ENCODE measurements around the gene PCSK9. TPM values are rescaled to one million over a fixed set of nuclear protein-coding genes. Genes with fewer than 3 reads are reported as not detected.

PCSK9 gene
- total RNA-seq, 1 donor from 2014 or later, result 0.07 TPM

DNA sequence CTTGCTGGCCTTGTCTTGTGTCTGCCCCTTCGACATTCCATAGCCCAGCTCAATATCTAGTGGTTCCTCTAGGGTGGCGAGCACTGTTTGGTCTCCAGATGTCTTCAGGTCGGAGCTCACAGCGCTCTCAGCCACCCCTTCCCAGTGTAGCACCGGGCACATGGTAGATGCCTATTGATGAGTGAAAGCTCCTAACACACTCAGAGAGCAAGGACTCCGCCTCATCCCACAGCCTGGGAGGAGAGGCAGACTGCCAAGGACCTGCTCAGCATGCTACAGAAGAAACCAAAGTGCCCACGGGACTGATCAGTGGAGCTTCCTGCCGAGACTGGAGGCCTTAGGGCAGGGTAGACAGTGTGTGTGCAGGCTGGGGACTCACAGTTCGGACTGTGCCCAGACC is 10.9 kb downstream of the PCSK9 start:
- no peak overlapping the region for H3K4me3 Mint-ChIP-seq (ENCODE audit: low read depth)
- peaks cover 1% of the 10 kb centered on the region for H3K27me3 Mint-ChIP-seq (ENCODE audit: low read depth)
- H3K4me1 Mint-ChIP-seq (ENCODE audit: low read depth), result no peaks in the 10 kb centered on the region
- H3K9me3 Mint-ChIP-seq, result no peaks in the 10 kb centered on the region
- intact Hi-C loops (cut with micrococcal nuclease), result no loop called here
- no peak overlapping the region for H3K27ac Mint-ChIP-seq
- no peak for DNase-seq (ENCODE audit: low spot score)
- no peaks in the 10 kb centered on the region for H3K36me3 Mint-ChIP-seq (ENCODE audit: low read depth)

GRCh38 chr1:55051169-55051568 is 11.8 kb downstream of the PCSK9 start:
- Mint-ChIP-seq H3K27me3 (ENCODE audit: low read depth) (peaks cover 1% of the 10 kb centered on the region), H3K9me3 (no peaks in the 10 kb centered on the region), H3K27ac (no peak overlapping the region), H3K4me1 (ENCODE audit: low read depth) (no peaks in the 10 kb centered on the region), H3K36me3 (ENCODE audit: low read depth) (no peaks in the 10 kb centered on the region), H3K4me3 (ENCODE audit: low read depth) (no peak overlapping the region)
- DNase-seq (ENCODE audit: low spot score), result no peak
- intact Hi-C loops (cut with micrococcal nuclease), result no loop called here

GRCh38 chr1:55051621-55052020 is 12.3 kb downstream of the PCSK9 start:
- peaks cover 1% of the 10 kb centered on the region for H3K27me3 Mint-ChIP-seq (ENCODE audit: low read depth)
- H3K4me3 Mint-ChIP-seq (ENCODE audit: low read depth), result no peak overlapping the region
- intact Hi-C loops (cut with micrococcal nuclease), result no loop called here
- H3K4me1 Mint-ChIP-seq (ENCODE audit: low read depth), result no peaks in the 10 kb centered on the region
- no peaks in the 10 kb centered on the region for H3K36me3 Mint-ChIP-seq (ENCODE audit: low read depth)
- H3K27ac Mint-ChIP-seq, result no peak overlapping the region
- DNase-seq (ENCODE audit: low spot score), result no peak
- H3K9me3 Mint-ChIP-seq, result no peaks in the 10 kb centered on the region

GRCh38 chr1:55052221-55053142 is 13.1 kb downstream of the PCSK9 start:
- Mint-ChIP-seq H3K27me3 (ENCODE audit: low read depth) (no peaks in the 10 kb centered on the region), H3K9me3 (no peaks in the 10 kb centered on the region), H3K36me3 (ENCODE audit: low read depth) (no peaks in the 10 kb centered on the region), H3K27ac (no peak overlapping the region), H3K4me3 (ENCODE audit: low read depth) (no peak overlapping the region), H3K4me1 (ENCODE audit: low read depth) (no peaks in the 10 kb centered on the region)
- intact Hi-C loops (cut with micrococcal nuclease), result no loop called here
- DNase-seq (ENCODE audit: low spot score), result no peak

DNA sequence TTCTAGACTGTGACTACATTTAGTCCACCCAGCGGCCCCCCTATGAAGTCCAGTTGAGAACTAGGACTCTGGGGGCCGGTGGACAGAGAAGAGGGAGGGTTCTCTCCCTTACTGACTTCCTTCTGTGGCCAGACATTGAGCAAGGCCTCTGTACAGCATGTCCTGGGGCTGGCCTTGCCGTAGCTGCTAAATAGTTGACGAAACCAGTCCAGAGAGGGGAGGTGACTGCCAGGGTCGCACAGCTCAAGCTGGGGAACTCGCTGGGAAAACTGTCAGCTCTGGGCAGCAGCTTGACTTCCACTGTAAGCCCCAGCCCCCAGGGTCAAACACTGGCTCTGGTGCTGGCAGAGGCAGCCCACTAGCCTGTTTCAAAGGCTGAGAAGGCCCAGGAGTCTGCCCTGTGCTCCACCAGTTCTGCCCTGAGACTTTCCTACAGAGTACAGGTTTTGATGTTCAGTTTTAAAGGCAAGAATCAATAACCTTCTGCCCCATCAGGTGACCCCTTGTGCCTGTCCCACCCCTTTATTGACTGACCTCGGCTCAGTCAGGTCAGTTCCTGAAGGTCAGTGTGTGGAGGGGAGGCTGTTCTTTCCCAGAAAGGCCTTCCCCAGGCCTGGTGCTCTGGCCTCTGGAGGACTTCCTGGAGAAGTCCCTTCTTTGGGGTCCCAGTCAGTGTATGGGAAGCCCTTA is 14.1 kb downstream of the PCSK9 start:
- no peak for DNase-seq (ENCODE audit: low spot score)
- H3K27ac Mint-ChIP-seq, result no peak overlapping the region
- H3K9me3 Mint-ChIP-seq, result no peaks in the 10 kb centered on the region
- no peak overlapping the region for H3K4me3 Mint-ChIP-seq (ENCODE audit: low read depth)
- no peaks in the 10 kb centered on the region for H3K4me1 Mint-ChIP-seq (ENCODE audit: low read depth)
- intact Hi-C loops (cut with micrococcal nuclease), result no loop called here
- no peaks in the 10 kb centered on the region for H3K36me3 Mint-ChIP-seq (ENCODE audit: low read depth)
- no peaks in the 10 kb centered on the region for H3K27me3 Mint-ChIP-seq (ENCODE audit: low read depth)

DNA sequence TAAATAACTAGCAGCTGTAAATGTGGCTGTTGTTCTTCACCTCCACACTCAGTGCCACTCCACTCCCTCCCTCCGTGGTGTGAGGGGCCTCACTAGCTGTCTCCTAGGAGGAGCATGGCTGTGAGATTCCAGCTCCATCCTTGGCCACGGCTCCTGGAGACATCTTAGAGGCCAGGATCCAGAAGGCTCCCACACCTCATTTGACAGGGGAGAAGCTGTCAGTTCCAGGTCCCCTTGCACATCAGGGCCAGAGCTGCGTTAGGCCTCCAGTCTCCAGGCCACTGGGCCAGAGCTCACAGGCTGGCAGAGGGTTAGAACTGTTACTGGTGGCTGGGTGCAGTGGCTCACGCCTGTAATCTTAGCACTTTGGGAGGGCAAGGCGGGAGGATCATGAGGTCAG is 15.0 kb downstream of the PCSK9 start:
- Mint-ChIP-seq H3K4me1 (ENCODE audit: low read depth) (no peaks in the 10 kb centered on the region), H3K36me3 (ENCODE audit: low read depth) (no peaks in the 10 kb centered on the region), H3K9me3 (no peaks in the 10 kb centered on the region), H3K4me3 (ENCODE audit: low read depth) (no peak overlapping the region), H3K27me3 (ENCODE audit: low read depth) (no peaks in the 10 kb centered on the region), H3K27ac (no peak overlapping the region)
- intact Hi-C loops (cut with micrococcal nuclease), result no loop called here
- no peak for DNase-seq (ENCODE audit: low spot score)

GRCh38 chr1:55055084-55055882 is 15.9 kb downstream of the PCSK9 start:
- Mint-ChIP-seq H3K27me3 (ENCODE audit: low read depth) (no peaks in the 10 kb centered on the region), H3K36me3 (ENCODE audit: low read depth) (no peaks in the 10 kb centered on the region)
- no peak for DNase-seq (ENCODE audit: low spot score)

GRCh38 chr1:55055951-55056631 is 16.7 kb downstream of the PCSK9 start:
- Mint-ChIP-seq H3K27ac (no peak overlapping the region), H3K4me1 (ENCODE audit: low read depth) (peaks cover 11% of the 10 kb centered on the region), H3K4me3 (ENCODE audit: low read depth) (no peak overlapping the region), H3K27me3 (ENCODE audit: low read depth) (no peaks in the 10 kb centered on the region), H3K36me3 (ENCODE audit: low read depth) (no peaks in the 10 kb centered on the region), H3K9me3 (no peaks in the 10 kb centered on the region)
- no peak for DNase-seq (ENCODE audit: low spot score)
- intact Hi-C loops (cut with micrococcal nuclease), result no loop called here

More at GRCh38 chr1:55055084-55055882, 15.9 kb downstream of the PCSK9 start:
- Mint-ChIP-seq H3K4me3 (ENCODE audit: low read depth) (no peak overlapping the region), H3K4me1 (ENCODE audit: low read depth) (peaks cover 3% of the 10 kb centered on the region), H3K9me3 (no peaks in the 10 kb centered on the region), H3K27ac (no peak overlapping the region)
- intact Hi-C loops (cut with micrococcal nuclease), result no loop called here

DNA sequence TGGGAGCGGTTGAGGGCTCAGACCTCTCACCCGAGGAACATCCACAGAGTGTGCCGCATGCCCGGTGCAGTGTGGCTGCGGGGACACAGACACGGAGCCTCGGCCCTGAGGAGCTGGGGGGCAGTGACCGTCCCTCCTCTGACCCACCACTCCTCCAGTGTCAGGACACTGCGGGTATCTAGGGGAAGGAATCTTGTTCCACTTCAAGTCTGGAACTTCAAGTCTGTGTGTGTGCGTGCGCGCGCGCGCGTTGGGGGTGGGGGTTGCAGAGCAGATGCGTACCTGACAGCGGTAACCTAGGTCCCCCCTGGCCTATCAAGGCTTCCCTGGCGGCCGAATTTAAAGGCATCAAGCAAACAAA is 17.3 kb downstream of the PCSK9 start:
- Mint-ChIP-seq H3K27ac (no peak overlapping the region), H3K36me3 (ENCODE audit: low read depth) (no peaks in the 10 kb centered on the region), H3K4me1 (ENCODE audit: low read depth) (peaks cover 11% of the 10 kb centered on the region), H3K27me3 (ENCODE audit: low read depth) (no peaks in the 10 kb centered on the region), H3K4me3 (ENCODE audit: low read depth) (no peak overlapping the region), H3K9me3 (no peaks in the 10 kb centered on the region)
- intact Hi-C loops (cut with micrococcal nuclease), result no loop called here
- no peak for DNase-seq (ENCODE audit: low spot score)

DNA sequence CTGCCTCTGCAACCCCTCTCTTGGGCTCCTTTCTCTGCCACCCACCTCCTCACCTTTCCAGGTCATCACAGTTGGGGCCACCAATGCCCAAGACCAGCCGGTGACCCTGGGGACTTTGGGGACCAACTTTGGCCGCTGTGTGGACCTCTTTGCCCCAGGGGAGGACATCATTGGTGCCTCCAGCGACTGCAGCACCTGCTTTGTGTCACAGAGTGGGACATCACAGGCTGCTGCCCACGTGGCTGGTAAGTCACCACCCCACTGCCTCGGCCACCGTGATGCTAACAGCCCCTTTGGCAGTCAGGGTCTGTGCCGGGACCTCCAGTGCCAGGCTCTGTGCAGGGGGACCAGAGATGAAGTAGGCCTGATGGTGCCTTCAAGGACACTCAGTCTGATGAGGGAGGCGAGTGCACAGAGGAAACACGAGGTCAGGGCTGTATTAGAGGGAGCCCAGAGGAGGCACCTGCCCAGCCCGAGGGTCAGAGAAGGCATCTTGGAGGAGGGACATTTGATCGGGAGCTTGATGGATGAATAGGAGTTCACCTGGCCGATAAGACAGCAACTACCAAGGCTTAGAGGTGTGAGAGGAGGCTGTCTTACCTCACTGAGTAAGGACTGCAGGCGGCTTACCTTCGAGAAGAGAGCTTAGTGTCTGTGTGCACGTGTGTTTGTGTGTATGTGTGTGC is 18.1 kb downstream of the PCSK9 start:
- Mint-ChIP-seq H3K4me3 (ENCODE audit: low read depth) (no peak overlapping the region), H3K27ac (no peak overlapping the region), H3K4me1 (ENCODE audit: low read depth) (peaks cover 11% of the 10 kb centered on the region), H3K36me3 (ENCODE audit: low read depth) (no peaks in the 10 kb centered on the region), H3K27me3 (ENCODE audit: low read depth) (no peaks in the 10 kb centered on the region), H3K9me3 (no peaks in the 10 kb centered on the region)
- DNase-seq (ENCODE audit: low spot score), result no peak
- intact Hi-C loops (cut with micrococcal nuclease), result no loop called here

DNA sequence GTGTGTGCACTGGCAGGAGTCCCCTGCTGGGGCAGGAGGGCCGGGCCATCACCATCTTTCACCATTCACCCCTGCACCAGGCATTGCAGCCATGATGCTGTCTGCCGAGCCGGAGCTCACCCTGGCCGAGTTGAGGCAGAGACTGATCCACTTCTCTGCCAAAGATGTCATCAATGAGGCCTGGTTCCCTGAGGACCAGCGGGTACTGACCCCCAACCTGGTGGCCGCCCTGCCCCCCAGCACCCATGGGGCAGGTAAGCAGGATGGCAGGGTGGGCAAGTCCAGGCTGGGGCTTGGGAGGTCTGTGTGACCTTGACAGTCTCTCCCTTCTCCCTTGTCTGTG is 18.6 kb downstream of the PCSK9 start:
- Mint-ChIP-seq H3K4me1 (ENCODE audit: low read depth) (peaks cover 11% of the 10 kb centered on the region), H3K27ac (no peak overlapping the region), H3K9me3 (no peaks in the 10 kb centered on the region), H3K27me3 (ENCODE audit: low read depth) (no peaks in the 10 kb centered on the region), H3K36me3 (ENCODE audit: low read depth) (no peaks in the 10 kb centered on the region), H3K4me3 (ENCODE audit: low read depth) (no peak overlapping the region)
- DNase-seq (ENCODE audit: low spot score), result no peak
- intact Hi-C loops (cut with micrococcal nuclease), result no loop called here

All from activated T-helper 2 cell treated with anti-CD3 and anti-CD28 coated beads, Interferon-gamma antibody, Interleukin-2, Interleukin-4, amounts not matched to agents 10 μg/mL and 5 μg/mL and 100 μg/mL, durations not matched to agents 14 hours and 24 hours and 36 hours (primary cell).